SK-MEL-5 (cell line): Measurements from ENCODE around the gene CFLAR. TPM values are rescaled to one million over a fixed set of nuclear protein-coding genes. Genes with fewer than 3 reads are reported as not detected.

Experiments
- DNase-seq: peaks from one replicate; pipeline ENCODE4 v3.0.0-alpha.2; 2016; ENCODE audit warnings: low read depth, low spot score
- in situ Hi-C: cut with HindIII; loops from 2 replicates; pipeline ENCODE4 v1.10.0; 2016; ENCODE audit warnings: low sequenced_read_pairs, high pct_unique_total_duplicates, low pct_unique_long_range_greater_than_20kb
- small RNA-seq, 2 experiments: library from RNA; depleted of rRNA; stranded (forward); fragments of <200 nt; gene quantifications; one replicate each; pipeline ENCODE3, GENCODE V24; 2014
- total RNA-seq: library from RNA; depleted of rRNA; stranded (reverse); fragments of >200 nt; shearing (Covaris generic); gene quantifications from 2 replicates; pipeline ENCODE4 v1.2.3, GENCODE V29; 2014; rRNA removed

CFLAR gene
- total RNA-seq, 1 experiment from 2014 or later: 38.5 TPM

- no peak for DNase-seq
- in situ Hi-C loops: no loop called here
Measured at GRCh38 chr2:201223089-201224073, 107.4 kb downstream of the CFLAR start.

Small RNA genes lying within 50 kb of the gene (small RNA-seq; reads per million reads assigned to genes)
- gene AC007283.2 (0 reads per million in 2 experiments), gene MTND4LP13 (0 to 0.05 reads per million in 2 experiments), gene RNU6-1206P (0 reads per million in 2 experiments), gene RNU7-45P (0 reads per million in 2 experiments)

Other genes with a start within 250 kb of the CFLAR start
- gene PPIL3, start 227.1 kb upstream of the CFLAR start, total RNA-seq: 33.0 and 35.8 TPM in 2 replicates
- gene NIF3L1, start 226.8 kb upstream of the CFLAR start, total RNA-seq: 48.8 and 54.2 TPM in 2 replicates
- gene ORC2, start 152.5 kb upstream of the CFLAR start, total RNA-seq: 10.9 and 12.0 TPM in 2 replicates
- gene HYCC2, start 44.5 kb upstream of the CFLAR start, total RNA-seq: 8.7 and 8.8 TPM in 2 replicates
- gene NDUFB3, start 44.2 kb upstream of the CFLAR start, total RNA-seq: 161 and 184 TPM in 2 replicates
- 4.1 and 4.6 TPM in 2 replicates for gene CASP10, start 67.0 kb downstream of the CFLAR start, total RNA-seq
- 25.3 and 29.6 TPM in 2 replicates for gene CASP8, start 144.4 kb downstream of the CFLAR start, total RNA-seq
- gene FLACC1, start 241.2 kb downstream of the CFLAR start, total RNA-seq: 0.85 and 2.4 TPM in 2 replicates